GM12878 (cell line): Measurements from ENCODE around the gene PRPF6. TPM values are rescaled to one million over a fixed set of nuclear protein-coding genes. Genes with fewer than 3 reads are reported as not detected.

Experiments
- BCLAF1 ChIP-seq: fragments of 450-650 bp; IDR thresholded peaks from 2 replicates; pipeline ENCODE4 v1.6.1; 2017; ENCODE audit warnings: antibody characterized with exemption, mild to moderate bottlenecking, moderate library complexity
- E2F8 ChIP-seq: fragments of 450-650 bp; IDR thresholded peaks from 2 replicates; pipeline ENCODE4 v1.6.1; 2018; ENCODE audit warnings: mild to moderate bottlenecking, low read depth, moderate library complexity; ENCODE audit not compliant: partially characterized antibody
- ESRRA ChIP-seq: IDR thresholded peaks from 2 replicates; pipeline ENCODE4 v1.6.1; 2012; ENCODE audit warnings: mild to moderate bottlenecking, low read length, improper control_type of control experiment
- FOXM1 ChIP-seq: IDR thresholded peaks from 2 replicates; pipeline ENCODE4 v1.6.1; 2012; ENCODE audit warnings: low read depth, mild to moderate bottlenecking, inconsistent platforms, low read length, moderate library complexity
- GATAD2B ChIP-seq: fragments of 450-650 bp; conservative IDR thresholded peaks from 2 replicates; pipeline ENCODE4 v1.6.1; 2017; ENCODE audit warnings: low read depth, mild to moderate bottlenecking, moderate library complexity
- KDM1A ChIP-seq: fragments of 200-600 bp; sonication (generic); IDR thresholded peaks from 2 replicates; pipeline ENCODE4 v1.6.1; 2016; ENCODE audit warnings: borderline replicate concordance
- SKIL ChIP-seq: fragments of 450-650 bp; IDR thresholded peaks from 2 replicates; pipeline ENCODE4 v1.6.1; 2017; ENCODE audit warnings: mild to moderate bottlenecking, low read depth, inconsistent platforms; ENCODE audit not compliant: poor library complexity, severe bottlenecking
- SMAD1 ChIP-seq: fragments of 450-650 bp; IDR thresholded peaks from 2 replicates; pipeline ENCODE4 v1.6.1; 2018; ENCODE audit warnings: mild to moderate bottlenecking, low read depth; ENCODE audit not compliant: partially characterized antibody
- SMARCA5 ChIP-seq: fragments of 450-650 bp; IDR thresholded peaks from 2 replicates; pipeline ENCODE4 v1.6.1; 2017; ENCODE audit warnings: mild to moderate bottlenecking
- TAF1 ChIP-seq: IDR thresholded peaks from 2 replicates; pipeline ENCODE4 v1.6.1; 2011; ENCODE audit warnings: mild to moderate bottlenecking, low read depth, low read length, borderline replicate concordance
- USF1 ChIP-seq: IDR thresholded peaks from 2 replicates; pipeline ENCODE4 v1.6.1; 2011; ENCODE audit warnings: borderline replicate concordance, low read depth, mild to moderate bottlenecking, moderate library complexity, mixed read lengths, low read length; ENCODE audit not compliant: insufficient read depth; ENCODE audit errors: extremely low read length
- polyA plus RNA-seq, 11 experiments: library from polyadenylated mRNA; depleted of rRNA in 4 of 11; unstranded in 6 of 11; stranded (reverse) in 5 of 11; fragments of >200 nt; fragmentation: Nextera tagmentation in 4 of 11; fragmentation: Illumina TruSeq in 1 of 11; extraction: Ambion mirVana in 4 of 11; extraction: Trizol in 1 of 11; gene quantifications; 1 replicate in 1 of 11; 2 replicates in 10 of 11; pipeline versions ENCODE4 v1.2.1 to v1.2.3, GENCODE V29; 2011 to 2016; ENCODE audit warnings: inconsistent platforms in 2 of 11, missing spikeins in 2 of 11, low read depth in 1 of 11
- total RNA-seq, 4 experiments: library from RNA; depleted of rRNA in 3 of 4; stranded (reverse); fragments of >200 nt in 3 of 4; fragmentation: Illumina TruSeq in 1 of 4; extraction: Trizol in 1 of 4; gene quantifications; 2 replicates each; pipeline versions ENCODE4 v1.2.1 to v1.2.3, GENCODE V29; 2013 to 2021

PRPF6 gene
- total and polyA plus RNA-seq, 10 of the 15 experiments (the other 5 are each of a cell fraction or from before 2014, with no cell fraction given): 5.0 to 102 (median 71.3) TPM

GRCh38 chr20:64025826-64026412 is 45.0 kb downstream of the PRPF6 start (continued):
- TF ChIP-seq BCLAF1 (no peak), FOXM1 (no peak), E2F8 (no peak), TAF1 (no peak), KDM1A (no peak), SMAD1 (no peak), SKIL (no peak), USF1 (no peak), SMARCA5 (no peak), ESRRA (no peak), GATAD2B (no peak)
